HL-60 (cell line): Measurements from ENCODE around the gene CCDC142.

Source experiments
- TF ChIP-seq, protein P1 (sequence below): IDR thresholded peaks from one replicate; pipeline ENCODE4 v1.5.1; 2011; ENCODE audit warnings: low read length, control low read depth, inconsistent platforms; ENCODE audit not compliant: insufficient read depth
- TF ChIP-seq, protein P2 (sequence below): IDR thresholded peaks from 2 replicates; pipeline ENCODE4 v1.6.1; 2012; ENCODE audit warnings: low read depth; ENCODE audit not compliant: insufficient replicate concordance

DNA sequence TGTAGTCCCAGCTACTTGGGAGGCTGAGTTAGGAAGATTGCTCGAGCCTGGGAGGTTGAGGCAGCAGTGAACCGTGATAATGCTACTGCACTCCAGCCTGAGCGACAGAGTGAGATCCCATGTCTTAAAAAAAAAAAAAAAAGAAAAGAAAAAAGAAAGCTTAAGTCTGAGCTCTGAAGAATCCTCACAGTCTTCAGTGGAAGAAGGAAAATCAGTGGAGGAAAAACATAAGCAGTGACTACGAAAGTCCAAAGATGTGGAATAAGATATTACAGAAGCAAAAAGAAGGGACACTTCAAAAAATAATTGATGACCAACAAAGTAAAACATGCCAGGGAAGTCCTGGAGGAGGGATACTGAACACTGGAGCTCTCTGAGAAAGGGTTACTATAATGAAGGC is 27.5 kb upstream of the CCDC142 start:
- TF ChIP-seq, protein P1, sequence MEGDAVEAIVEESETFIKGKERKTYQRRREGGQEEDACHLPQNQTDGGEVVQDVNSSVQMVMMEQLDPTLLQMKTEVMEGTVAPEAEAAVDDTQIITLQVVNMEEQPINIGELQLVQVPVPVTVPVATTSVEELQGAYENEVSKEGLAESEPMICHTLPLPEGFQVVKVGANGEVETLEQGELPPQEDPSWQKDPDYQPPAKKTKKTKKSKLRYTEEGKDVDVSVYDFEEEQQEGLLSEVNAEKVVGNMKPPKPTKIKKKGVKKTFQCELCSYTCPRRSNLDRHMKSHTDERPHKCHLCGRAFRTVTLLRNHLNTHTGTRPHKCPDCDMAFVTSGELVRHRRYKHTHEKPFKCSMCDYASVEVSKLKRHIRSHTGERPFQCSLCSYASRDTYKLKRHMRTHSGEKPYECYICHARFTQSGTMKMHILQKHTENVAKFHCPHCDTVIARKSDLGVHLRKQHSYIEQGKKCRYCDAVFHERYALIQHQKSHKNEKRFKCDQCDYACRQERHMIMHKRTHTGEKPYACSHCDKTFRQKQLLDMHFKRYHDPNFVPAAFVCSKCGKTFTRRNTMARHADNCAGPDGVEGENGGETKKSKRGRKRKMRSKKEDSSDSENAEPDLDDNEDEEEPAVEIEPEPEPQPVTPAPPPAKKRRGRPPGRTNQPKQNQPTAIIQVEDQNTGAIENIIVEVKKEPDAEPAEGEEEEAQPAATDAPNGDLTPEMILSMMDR: no peak
- TF ChIP-seq, protein P2, sequence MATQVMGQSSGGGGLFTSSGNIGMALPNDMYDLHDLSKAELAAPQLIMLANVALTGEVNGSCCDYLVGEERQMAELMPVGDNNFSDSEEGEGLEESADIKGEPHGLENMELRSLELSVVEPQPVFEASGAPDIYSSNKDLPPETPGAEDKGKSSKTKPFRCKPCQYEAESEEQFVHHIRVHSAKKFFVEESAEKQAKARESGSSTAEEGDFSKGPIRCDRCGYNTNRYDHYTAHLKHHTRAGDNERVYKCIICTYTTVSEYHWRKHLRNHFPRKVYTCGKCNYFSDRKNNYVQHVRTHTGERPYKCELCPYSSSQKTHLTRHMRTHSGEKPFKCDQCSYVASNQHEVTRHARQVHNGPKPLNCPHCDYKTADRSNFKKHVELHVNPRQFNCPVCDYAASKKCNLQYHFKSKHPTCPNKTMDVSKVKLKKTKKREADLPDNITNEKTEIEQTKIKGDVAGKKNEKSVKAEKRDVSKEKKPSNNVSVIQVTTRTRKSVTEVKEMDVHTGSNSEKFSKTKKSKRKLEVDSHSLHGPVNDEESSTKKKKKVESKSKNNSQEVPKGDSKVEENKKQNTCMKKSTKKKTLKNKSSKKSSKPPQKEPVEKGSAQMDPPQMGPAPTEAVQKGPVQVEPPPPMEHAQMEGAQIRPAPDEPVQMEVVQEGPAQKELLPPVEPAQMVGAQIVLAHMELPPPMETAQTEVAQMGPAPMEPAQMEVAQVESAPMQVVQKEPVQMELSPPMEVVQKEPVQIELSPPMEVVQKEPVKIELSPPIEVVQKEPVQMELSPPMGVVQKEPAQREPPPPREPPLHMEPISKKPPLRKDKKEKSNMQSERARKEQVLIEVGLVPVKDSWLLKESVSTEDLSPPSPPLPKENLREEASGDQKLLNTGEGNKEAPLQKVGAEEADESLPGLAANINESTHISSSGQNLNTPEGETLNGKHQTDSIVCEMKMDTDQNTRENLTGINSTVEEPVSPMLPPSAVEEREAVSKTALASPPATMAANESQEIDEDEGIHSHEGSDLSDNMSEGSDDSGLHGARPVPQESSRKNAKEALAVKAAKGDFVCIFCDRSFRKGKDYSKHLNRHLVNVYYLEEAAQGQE: no peak
